Measurements from ENCODE around the gene ZFYVE16. TPM values are rescaled to one million over a fixed set of nuclear protein-coding genes. Genes with fewer than 3 reads are reported as not detected.
A peak's percentile ranks its signal among the peaks of the same experiment; 100 is the strongest.
"Not testable (repeated sequence)": the region's sequence is repeated elsewhere in the genome, so short reads cannot be mapped to it uniquely, and the experiment has no call there.

The ZFYVE16 gene
- total RNA-seq, 1 experiment from 2014 or later: 21.9 TPM

DNA sequence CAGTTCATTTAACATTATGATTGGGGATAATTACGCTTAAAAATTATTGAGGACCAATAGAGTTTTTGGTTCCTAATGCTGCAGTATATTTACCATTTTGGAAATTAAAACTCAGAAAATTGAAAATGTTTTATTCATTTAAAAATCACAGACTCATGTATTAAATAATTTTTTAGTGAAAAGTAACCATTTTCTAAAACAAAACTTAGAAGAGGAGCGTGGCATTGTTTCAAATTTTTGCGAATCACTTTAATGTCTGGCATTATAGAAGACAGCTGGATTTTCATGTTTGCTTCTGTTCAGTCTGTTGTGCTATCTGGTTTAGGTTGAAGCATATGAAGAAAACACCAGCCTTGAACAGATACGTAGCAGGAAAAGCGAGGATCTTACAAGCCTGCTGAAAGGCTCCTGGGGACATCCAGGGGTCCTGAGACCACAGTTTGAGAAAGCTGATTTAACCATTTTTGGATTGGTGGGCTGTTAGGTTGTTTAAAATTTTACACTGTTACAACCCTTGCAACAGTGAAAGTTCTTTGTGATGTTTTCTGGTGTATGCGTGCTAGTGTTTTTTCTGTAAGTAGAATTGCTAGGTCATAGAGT, 1.6 kb downstream of the ZFYVE16 start:
- no peak for DNase-seq (ENCODE audit: low read depth)

- no peak for DNase-seq (ENCODE audit: low read depth)
Observed at GRCh38 chr5:80411589-80412219, 3.8 kb downstream of the ZFYVE16 start.

GRCh38 chr5:80414113-80414512, 6.2 kb downstream of the ZFYVE16 start:
- no peak for DNase-seq (ENCODE audit: low read depth)

DNA sequence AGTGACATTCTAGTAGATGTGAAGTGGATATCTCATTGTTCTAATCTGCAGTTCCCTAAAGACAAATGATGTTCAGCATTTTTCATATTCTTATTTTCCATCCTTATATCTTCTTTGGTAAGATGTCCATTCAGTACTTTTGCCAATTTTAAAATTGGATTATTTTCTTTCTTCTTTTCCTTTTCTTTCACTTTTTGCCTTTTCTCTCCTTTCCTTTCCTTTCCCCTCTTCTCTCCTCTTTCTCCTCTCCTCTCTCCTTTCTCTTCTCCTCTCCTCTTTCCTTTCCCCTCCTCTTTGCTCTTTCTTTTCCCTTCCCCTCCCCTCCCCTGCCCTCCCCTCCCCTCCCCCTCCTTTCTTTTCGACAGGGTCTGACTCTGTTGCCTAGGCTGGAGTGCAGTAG, 10.1 kb downstream of the ZFYVE16 start:
- no peak for DNase-seq (ENCODE audit: low read depth)

- DNase-seq (ENCODE audit: low read depth): not testable (repeated sequence)
Observed at GRCh38 chr5:80424365-80424764, 16.5 kb downstream of the ZFYVE16 start.

GRCh38 chr5:80435476-80435875, 27.6 kb downstream of the ZFYVE16 start:
- DNase-seq (ENCODE audit: low read depth): peak; percentile 22

DNA sequence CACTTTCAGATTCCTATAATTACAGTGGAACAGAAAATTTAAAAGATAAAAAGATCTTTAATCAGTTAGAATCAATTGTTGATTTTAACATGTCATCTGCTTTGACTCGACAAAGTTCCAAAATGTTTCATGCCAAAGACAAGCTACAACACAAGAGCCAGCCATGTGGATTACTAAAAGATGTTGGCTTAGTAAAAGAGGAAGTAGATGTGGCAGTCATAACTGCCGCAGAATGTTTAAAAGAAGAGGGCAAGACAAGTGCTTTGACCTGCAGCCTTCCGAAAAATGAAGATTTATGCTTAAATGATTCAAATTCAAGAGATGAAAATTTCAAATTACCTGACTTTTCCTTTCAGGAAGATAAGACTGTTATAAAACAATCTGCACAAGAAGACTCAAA, 29.5 kb downstream of the ZFYVE16 start:
- no peak for DNase-seq (ENCODE audit: low read depth)

DNA sequence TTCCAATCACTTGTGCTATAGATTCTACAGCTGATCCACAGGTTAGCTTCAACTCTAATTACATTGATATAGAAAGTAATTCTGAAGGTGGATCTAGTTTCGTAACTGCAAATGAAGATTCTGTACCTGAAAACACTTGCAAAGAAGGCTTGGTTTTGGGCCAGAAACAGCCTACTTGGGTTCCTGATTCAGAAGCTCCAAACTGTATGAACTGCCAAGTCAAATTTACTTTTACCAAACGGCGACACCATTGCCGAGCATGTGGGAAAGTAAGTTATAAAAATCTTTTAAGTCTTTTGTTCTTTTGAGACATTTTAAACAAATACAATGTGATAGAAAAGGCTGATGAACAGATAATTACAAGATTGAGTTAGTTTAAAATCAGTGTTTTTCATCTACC, 30.9 kb downstream of the ZFYVE16 start:
- no peak for DNase-seq (ENCODE audit: low read depth)

DNA sequence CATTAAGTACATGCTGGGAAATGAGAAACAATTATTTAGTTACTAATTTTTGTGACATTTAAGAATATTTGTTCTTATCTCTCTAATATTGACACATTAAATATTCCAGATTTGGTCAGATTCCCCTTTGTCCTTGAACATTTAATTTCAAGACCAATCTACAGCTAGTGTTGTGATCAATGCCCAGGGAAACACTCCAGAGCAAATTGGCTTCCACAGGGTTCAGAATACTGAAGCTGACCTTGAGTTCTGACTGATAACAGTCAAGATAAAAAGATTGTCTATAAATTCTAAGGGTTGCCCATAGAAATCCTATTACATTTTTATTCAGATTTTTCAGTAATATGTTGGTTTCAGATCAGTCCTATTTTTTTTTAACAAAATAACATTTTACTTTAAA, 31.3 kb downstream of the ZFYVE16 start:
- DNase-seq (ENCODE audit: low read depth): no peak

GRCh38 chr5:80442742-80443141, 34.9 kb downstream of the ZFYVE16 start:
- no peak for DNase-seq (ENCODE audit: low read depth)

DNA sequence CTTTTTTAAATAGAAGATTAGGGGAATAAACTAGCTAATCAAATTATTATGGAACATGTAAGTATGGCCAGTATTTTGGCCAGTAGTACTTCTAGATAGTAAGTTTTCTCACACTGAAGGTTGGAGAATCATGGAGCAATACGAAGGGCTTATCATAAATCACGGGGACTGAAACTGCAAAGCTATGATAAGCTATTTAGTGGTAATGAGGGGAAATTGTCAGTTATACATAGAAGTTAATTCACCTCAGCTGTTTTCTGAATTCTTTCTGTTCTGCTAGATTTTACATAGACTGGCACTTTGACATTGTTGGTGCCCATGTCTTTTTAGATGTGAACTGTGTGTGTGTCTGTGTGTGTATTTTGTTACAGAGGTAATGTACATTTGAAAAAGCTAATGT, 45.5 kb downstream of the ZFYVE16 start:
- DNase-seq (ENCODE audit: low read depth): no peak

GRCh38 chr5:80463269-80463668, 55.4 kb downstream of the ZFYVE16 start:
- no peak for DNase-seq (ENCODE audit: low read depth)

GRCh38 chr5:80466669-80467485, 59.0 kb downstream of the ZFYVE16 start:
- no peak for DNase-seq (ENCODE audit: low read depth)

- DNase-seq (ENCODE audit: low read depth): no peak
Observed at GRCh38 chr5:80468131-80468530, 60.3 kb downstream of the ZFYVE16 start.

- not testable (repeated sequence) for DNase-seq (ENCODE audit: low read depth)
Observed at GRCh38 chr5:80470631-80471030, 62.8 kb downstream of the ZFYVE16 start.

- DNase-seq (ENCODE audit: low read depth): no peak
Observed at GRCh38 chr5:80474929-80475328, 67.1 kb downstream of the ZFYVE16 start.

DNA sequence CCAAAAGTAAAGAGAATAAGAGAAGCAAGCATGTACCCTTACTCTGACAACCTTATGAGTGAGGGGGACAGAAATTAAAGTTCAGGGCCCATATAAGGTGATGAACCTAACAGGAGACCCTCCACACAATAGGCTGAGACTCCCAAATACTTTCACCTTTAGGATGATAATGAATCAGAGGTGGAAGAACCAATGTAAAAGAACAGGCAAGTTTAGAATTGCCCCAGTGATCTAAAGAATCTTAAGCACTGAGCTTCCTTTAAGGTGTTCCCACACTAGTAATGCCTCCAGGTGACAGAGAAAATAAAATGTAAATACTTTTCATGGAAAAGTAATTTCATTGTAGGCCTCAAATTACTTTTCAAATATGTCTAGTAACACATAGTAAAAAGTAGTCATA, 71.8 kb downstream of the ZFYVE16 start:
- no peak for DNase-seq (ENCODE audit: low read depth)

GRCh38 chr5:80480354-80480753, 72.5 kb downstream of the ZFYVE16 start:
- no peak for DNase-seq (ENCODE audit: low read depth)

DNA sequence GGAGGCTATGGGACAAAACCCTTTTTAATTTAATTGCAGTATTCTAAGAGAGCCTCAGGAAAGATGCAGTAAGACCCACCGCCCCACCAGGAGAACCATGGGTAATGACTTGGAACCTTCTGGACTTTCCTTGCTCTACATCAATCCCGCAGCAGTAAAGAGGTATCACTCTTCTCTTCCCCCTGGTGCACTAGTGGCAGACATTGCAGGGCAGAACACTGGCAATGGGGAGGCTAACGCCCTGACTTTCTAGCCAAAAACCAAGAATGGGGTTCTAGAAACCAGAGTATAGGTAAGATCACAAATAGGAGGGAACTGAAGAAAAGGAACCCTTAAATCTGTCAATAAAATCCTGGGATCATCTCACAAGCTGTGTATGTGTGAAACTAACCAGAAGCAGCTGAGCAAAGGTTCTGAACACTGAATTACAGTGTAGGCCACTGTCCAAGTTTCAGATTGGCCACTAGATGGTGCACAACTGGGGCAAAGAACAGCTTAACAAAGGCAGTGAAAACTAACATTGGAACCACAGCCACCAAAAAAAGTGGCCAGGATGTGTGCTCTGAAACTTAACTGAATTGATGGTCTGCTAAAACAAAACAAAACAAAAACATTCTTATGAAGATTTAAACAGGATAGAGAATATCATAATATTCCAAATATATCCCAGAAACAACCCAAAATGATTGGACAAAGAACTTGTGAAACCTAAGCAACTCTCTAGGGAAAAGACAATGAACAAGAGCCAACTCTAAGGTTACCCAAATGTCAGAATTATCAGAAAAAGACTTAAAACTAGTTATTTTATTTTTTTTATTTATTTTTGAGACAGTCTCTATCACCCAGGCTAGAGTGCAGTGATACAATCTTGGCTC, 73.4 kb downstream of the ZFYVE16 start:
- DNase-seq (ENCODE audit: low read depth): peak; percentile 58

DNA sequence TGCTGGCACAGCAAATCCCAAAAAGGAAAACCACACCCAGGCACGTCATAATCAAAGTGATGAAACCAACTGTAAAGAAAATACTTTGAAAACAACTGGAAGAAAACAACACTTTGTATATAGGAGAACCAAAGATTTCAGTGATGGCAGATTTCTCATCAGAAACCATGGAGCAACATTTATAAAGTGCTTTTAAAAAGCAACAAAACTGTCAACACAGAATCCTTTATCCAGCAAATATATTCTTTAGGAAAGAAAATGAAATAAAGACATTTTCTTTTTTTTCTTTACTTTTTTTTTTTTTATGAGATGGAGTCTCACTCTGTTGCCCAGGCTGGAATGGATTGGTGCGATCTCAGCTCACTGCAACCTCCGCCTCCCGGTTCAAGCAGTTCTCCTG, 74.7 kb downstream of the ZFYVE16 start:
- DNase-seq (ENCODE audit: low read depth): no peak

DNA sequence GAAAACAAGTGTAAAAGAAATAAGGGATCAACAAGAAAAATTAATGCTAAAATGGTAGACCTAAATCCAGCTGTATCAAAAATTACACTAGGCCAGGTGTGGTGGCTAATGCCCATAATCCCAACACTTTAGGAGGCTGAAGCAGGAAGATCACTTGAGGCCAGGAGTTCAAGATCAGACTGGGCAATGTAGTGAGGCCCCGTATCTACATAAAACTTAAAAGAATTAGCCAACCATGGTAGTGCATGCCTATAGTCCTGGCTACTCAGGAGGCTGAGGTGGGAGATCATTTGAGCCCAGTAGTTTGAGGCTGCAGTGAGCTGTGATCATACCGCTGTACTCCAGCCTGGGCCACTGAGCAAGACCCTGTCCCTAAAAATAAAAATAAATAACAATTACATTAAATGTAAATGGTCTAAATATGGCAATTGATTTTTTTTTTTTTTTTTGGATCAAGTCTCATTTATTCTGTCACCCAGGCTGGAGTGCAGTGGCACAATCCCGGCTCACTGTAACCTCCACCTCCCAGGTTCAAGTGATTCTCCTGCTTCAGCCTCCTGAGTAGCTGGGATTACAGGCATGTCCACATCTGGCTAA, 75.9 kb downstream of the ZFYVE16 start:
- DNase-seq (ENCODE audit: low read depth): no peak

DNA sequence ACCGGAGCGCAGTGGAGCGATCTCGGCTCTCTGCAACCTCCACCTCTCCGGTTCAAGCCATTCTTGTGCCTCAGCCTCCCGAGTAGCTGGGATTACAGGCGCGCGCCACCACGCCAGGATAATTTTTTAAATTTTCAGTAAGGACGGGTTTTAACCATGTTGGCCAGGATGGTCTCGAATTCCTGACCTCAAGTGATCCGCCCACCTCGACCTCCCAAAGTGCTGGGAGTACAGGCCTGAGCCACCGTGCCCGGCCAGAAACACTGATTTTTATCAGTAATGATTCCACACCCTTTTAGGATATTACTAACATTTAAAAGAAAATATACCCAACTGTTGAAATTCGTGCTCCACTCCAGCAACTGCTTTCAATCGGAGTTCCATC, 79.6 kb downstream of the ZFYVE16 start:
- no peak for DNase-seq (ENCODE audit: low read depth)

All from M059J (cell line).